NCI-H2196 (cell line): ENCODE data around the gene LTF.
A peak's percentile ranks its signal among the peaks of the same experiment; 100 is the strongest.

Experiments
- DNase-seq: peaks from one replicate; lab custom pipeline; 2025; ENCODE audit not compliant: unreplicated experiment; lab: John Stamatoyannopoulos, UW

The LTF gene

GRCh38 chr3:46491089-46492070 lies 26.7 kb upstream of the LTF start:
- no peak for DNase-seq

GRCh38 chr3:46490338-46491084 lies 25.8 kb upstream of the LTF start:
- DNase-seq: no peak

GRCh38 chr3:46489875-46490274 lies 25.2 kb upstream of the LTF start:
- no peak for DNase-seq

GRCh38 chr3:46489381-46489780 lies 24.7 kb upstream of the LTF start:
- no peak for DNase-seq

- peak; percentile 86 for DNase-seq
Observed at GRCh38 chr3:46488735-46489361, 24.1 kb upstream of the LTF start.

GRCh38 chr3:46485779-46486175 lies 21.1 kb upstream of the LTF start:
- DNase-seq: no peak

GRCh38 chr3:46484911-46485778 lies 20.4 kb upstream of the LTF start:
- peak; percentile 69 for DNase-seq

GRCh38 chr3:46484388-46484787 lies 19.7 kb upstream of the LTF start:
- no peak for DNase-seq

- no peak for DNase-seq
Observed at GRCh38 chr3:46483825-46484224, 19.1 kb upstream of the LTF start.

GRCh38 chr3:46482632-46483350 lies 18.1 kb upstream of the LTF start:
- DNase-seq: no peak

GRCh38 chr3:46481636-46482035 lies 16.9 kb upstream of the LTF start:
- no peak for DNase-seq

GRCh38 chr3:46480491-46481195 lies 15.9 kb upstream of the LTF start:
- DNase-seq: no peak

- no peak for DNase-seq
Observed at GRCh38 chr3:46479696-46480095, 15.0 kb upstream of the LTF start.

- no peak for DNase-seq
Observed at GRCh38 chr3:46479021-46479420, 14.3 kb upstream of the LTF start.

GRCh38 chr3:46478341-46478740 lies 13.6 kb upstream of the LTF start:
- no peak for DNase-seq

GRCh38 chr3:46477756-46478155 lies 13.1 kb upstream of the LTF start:
- DNase-seq: no peak

- no peak for DNase-seq
Observed at GRCh38 chr3:46477145-46477544, 12.4 kb upstream of the LTF start.

GRCh38 chr3:46472736-46473135 lies 8.0 kb upstream of the LTF start:
- DNase-seq: no peak

- no peak for DNase-seq
Observed at GRCh38 chr3:46471371-46471914, 6.7 kb upstream of the LTF start.
